Lung (tissue), 12 donors: Measurements from ENCODE around the gene APLNR. TPM values are rescaled to one million over a fixed set of nuclear protein-coding genes. Genes with fewer than 3 reads are reported as not detected.

Experiments
- ATAC-seq: fragments of 200-7000 bp; cut with Tn5 transposase; one replicate; pipeline ENCODE4 v1.9.1; 2020; ENCODE audit warnings: moderate number of reproducible peaks; ENCODE audit not compliant: insufficient read depth, low FRiP score
- DNase-seq, 3 donors: peaks; one replicate each; pipeline ENCODE4 v3.0.0-alpha.2; 2013 to 2017
- H3K27ac ChIP-seq, 2 donors: one replicate each; pipeline ENCODE4 v1.5.1; 2013; ENCODE audit warnings: mild to moderate bottlenecking in 2 of 2, moderate library complexity in 2 of 2, control low read depth in 1 of 2, inconsistent platforms in 1 of 2, low read depth in 1 of 2, low read length in 1 of 2
- H3K27me3 ChIP-seq, 3 donors: one replicate each; pipeline ENCODE4 v1.5.1; 2013; ENCODE audit warnings: low read length in 2 of 3; ENCODE audit not compliant: control insufficient read depth in 3 of 3, insufficient read depth in 3 of 3
- H3K36me3 ChIP-seq, 4 donors: one replicate each; pipeline ENCODE4 v1.5.1; 2013; ENCODE audit warnings: low read length in 4 of 4, mild to moderate bottlenecking in 1 of 4, moderate library complexity in 1 of 4; ENCODE audit not compliant: control insufficient read depth in 4 of 4, insufficient read depth in 4 of 4
- H3K4me1 ChIP-seq, 5 donors: one replicate each; pipeline ENCODE4 v1.5.1; 2013; ENCODE audit warnings: low read length in 5 of 5, mild to moderate bottlenecking in 2 of 5, moderate library complexity in 1 of 5; ENCODE audit not compliant: control insufficient read depth in 5 of 5, insufficient read depth in 5 of 5
- H3K4me3 ChIP-seq: one replicate; pipeline ENCODE4 v1.5.1; 2013; ENCODE audit warnings: mild to moderate bottlenecking, control low read depth, moderate library complexity
- H3K9ac ChIP-seq, 2 donors: one replicate each; pipeline ENCODE4 v1.5.1; 2013; ENCODE audit warnings: low read length in 2 of 2, control low read depth in 1 of 2; ENCODE audit not compliant: insufficient read depth in 1 of 2
- H3K9me3 ChIP-seq, 4 donors: one replicate each; pipeline ENCODE4 v1.5.1; 2013; ENCODE audit warnings: low read length in 3 of 4, mild to moderate bottlenecking in 1 of 4, moderate library complexity in 1 of 4; ENCODE audit not compliant: control insufficient read depth in 4 of 4, insufficient read depth in 3 of 4
- CTCF ChIP-seq: IDR thresholded peaks from 2 replicates; pipeline ENCODE4 v1.5.1; 2012; ENCODE audit warnings: mild to moderate bottlenecking; ENCODE audit errors: control extremely low read depth, extremely low read depth
- WGBS, 2 donors: extraction: QIAGEN DNeasy Blood & Tissue Kit; methylation state at CpG; one replicate each; pipeline ENCODE4 v1.1.7; 2013; 5-methylcytosine and 5-hydroxymethylcytosine counted together
- polyA plus RNA-seq, 2 donors: library from polyadenylated mRNA; stranded (reverse); fragments of 200-250 nt; gene quantifications; one replicate each; pipeline ENCODE4 v1.2.1, GENCODE V29; 2013
- total RNA-seq, 2 donors: library from RNA; depleted of rRNA in 1 of 2; stranded (reverse); fragments of >200 nt in 1 of 2; gene quantifications; one replicate each; pipeline ENCODE4 v1.2.1, GENCODE V29; 2014 to 2021
- donor health status: control.
- donor health status: control.
- donor health status: Bipolar disorder and iron deficiency.
- donor health status: healthy.
- donor health status: DM: yes; HTN: yes; CAD: no.

The APLNR gene
- total and polyA plus RNA-seq, 4 donors, result 0.39 to 93.8 (median 4.9) TPM

DNA sequence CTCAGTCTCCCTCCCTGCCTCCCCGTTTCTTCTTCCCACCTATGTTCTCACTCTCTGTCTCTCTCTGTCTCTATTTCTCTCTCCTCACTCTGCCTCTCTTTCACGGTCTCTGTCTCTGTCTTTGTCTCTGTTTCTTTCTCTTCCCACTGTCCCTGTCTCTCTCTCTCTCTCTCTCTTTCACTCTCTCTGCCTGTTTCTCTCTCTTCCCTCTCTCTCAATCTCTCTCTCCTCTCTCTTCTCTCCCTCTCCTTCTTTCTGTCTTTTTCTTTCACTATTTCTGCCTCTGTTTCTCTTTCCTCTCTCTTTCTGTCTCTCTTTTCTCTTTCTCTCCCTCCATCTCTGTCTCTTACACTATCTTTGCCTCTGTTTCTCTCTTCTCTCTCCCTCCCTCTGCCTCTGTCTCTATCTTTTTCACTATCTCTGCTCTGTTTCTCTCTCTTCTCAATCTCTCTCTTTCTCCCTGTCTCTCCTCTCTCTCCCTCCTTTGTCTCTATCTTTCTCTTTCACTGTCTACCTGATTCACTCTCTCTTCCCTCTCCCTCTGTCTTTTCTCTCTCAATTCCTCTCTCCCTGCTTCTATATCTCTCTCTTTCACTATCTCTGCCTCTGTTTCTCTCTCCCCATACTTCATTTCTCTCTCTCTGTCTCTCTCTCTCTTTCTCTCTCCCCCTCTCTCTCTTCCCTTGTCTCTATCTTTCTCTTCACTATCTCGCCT lies 5.4 kb downstream of the APLNR start:
- Histone ChIP-seq H3K9ac (no peak overlapping the region), H3K27me3 (no peaks in the 10 kb centered on the region), H3K9me3 (no peaks in the 10 kb centered on the region), H3K4me1 (peaks cover 0 to 17% (median 5%) of the 10 kb centered on the region in 5 donors), H3K4me3 (no peak overlapping the region), H3K27ac (no peak overlapping the region), H3K36me3 (no peaks in the 10 kb centered on the region)
- 48 to 49% methylated on average over 3 of the region's 3 CpGs for WGBS, 2 donors
- no peak for DNase-seq
- no peak for ATAC-seq
- no peak for TF ChIP-seq CTCF

DNA sequence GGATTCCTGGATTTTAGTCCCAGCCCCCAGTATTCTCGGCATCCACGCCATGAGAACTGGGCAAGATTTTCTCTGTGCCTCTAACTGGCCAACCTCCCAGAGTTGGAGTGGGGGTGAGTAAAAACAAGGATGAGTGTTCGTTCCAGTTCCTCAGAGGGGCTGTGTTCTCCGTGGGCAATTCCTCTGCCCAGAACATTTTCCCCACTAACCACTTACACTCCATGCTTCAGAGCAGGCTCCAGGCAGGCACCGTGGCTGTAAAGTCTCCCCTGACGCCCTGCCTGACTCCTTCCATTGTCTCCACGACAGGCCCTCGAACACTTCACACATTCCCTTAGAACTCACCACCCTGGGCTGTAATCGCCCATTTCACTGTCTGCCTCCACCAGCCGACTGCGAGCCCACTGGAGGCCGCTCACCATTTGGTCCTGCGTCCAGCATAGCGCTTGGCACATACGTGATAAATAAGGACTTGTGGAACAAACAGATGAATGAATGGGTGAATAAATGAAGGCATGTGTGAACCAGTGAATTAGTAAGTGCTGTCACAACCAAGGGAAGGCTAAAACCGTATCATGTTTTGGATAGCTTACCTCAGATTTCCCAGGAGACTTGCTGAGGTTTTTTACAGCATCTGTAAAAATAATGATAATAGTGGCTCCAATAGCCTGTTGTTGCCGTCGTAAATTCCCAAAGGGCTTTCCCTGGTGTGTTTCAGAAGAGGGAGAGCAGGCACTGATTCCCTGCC lies 6.1 kb downstream of the APLNR start:
- Histone ChIP-seq H3K36me3 (no peaks in the 10 kb centered on the region), H3K4me1 (peaks cover 0 to 15% (median 4%) of the 10 kb centered on the region in 5 donors), H3K27me3 (no peaks in the 10 kb centered on the region), H3K4me3 (no peak overlapping the region), H3K9me3 (no peaks in the 10 kb centered on the region), H3K9ac (no peak overlapping the region), H3K27ac (no peak overlapping the region)
- ATAC-seq (no peak), DNase-seq (no peak)
- whole genome bisulfite sequencing, 2 donors, result 28 to 50% methylated on average over 18 of the region's 18 CpGs
- no peak for TF ChIP-seq CTCF

DNA sequence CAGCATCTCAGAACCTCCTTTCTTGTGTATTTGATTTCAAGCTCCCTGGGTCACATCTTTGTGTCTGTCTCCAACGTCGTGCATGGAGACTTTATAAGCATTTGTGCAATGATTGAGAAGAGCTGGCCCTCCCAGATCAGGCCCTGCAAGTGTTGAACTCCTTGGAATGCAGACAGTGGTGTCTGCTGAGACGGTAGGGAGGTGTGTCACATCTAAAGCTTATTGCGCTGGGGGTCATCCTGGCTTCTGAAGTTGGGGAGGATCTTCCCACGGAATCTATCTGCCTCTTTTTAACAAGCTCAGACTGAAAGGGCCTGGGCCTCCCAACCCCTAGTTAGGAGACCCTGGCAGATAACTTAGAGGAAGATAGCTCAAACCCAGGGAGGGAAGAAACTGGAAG lies 6.7 kb downstream of the APLNR start:
- no peak for TF ChIP-seq CTCF
- ATAC-seq, result no peak
- Histone ChIP-seq H3K27me3 (no peaks in the 10 kb centered on the region), H3K36me3 (no peaks in the 10 kb centered on the region), H3K9me3 (no peaks in the 10 kb centered on the region), H3K27ac (no peak overlapping the region), H3K9ac (no peak overlapping the region), H3K4me1 (peaks cover 0 to 9% (median 4%) of the 10 kb centered on the region in 5 donors), H3K4me3 (no peak overlapping the region)
- no peak for DNase-seq
- WGBS, 2 donors, result 56 to 58% methylated on average over 5 of the region's 5 CpGs
